Smooth muscle cell (in vitro differentiated cells): ENCODE data around the gene YPEL1. TPM values are rescaled to one million over a fixed set of nuclear protein-coding genes. Genes with fewer than 3 reads are reported as not detected.

ENCODE experiments used
- DNase-seq: peaks from one replicate; lab custom pipeline; 2025; ENCODE audit not compliant: unreplicated experiment; lab: John Stamatoyannopoulos, UW
- H2AFZ ChIP-seq: fragments of 200-600 bp; sonication (generic); 2 replicates; pipeline ENCODE4 v1.6.0; 2016; ENCODE audit warnings: antibody characterized with exemption, low read depth, mild to moderate bottlenecking
- H3F3A ChIP-seq: fragments of 200-600 bp; sonication (generic); 2 replicates; pipeline ENCODE4 v1.6.0; 2017; ENCODE audit warnings: antibody characterized with exemption, low read depth
- H3K27ac ChIP-seq: fragments of 200-600 bp; sonication (generic); 2 replicates; pipeline ENCODE4 v1.5.1; 2016; ENCODE audit warnings: low read depth, mild to moderate bottlenecking
- H3K27me3 ChIP-seq: fragments of 200-600 bp; sonication (generic); 2 replicates; pipeline ENCODE4 v1.6.1; 2016; ENCODE audit warnings: low read depth, mild to moderate bottlenecking
- H3K36me3 ChIP-seq: fragments of 200-600 bp; sonication (generic); 2 replicates; pipeline ENCODE4 v1.5.1; 2016; ENCODE audit warnings: low read depth
- H3K4me1 ChIP-seq: fragments of 200-600 bp; sonication (generic); 2 replicates; pipeline ENCODE4 v1.5.1; 2016; ENCODE audit warnings: low read depth
- H3K4me2 ChIP-seq: fragments of 200-600 bp; sonication (generic); 2 replicates; pipeline ENCODE4 v1.6.0; 2016; ENCODE audit warnings: mild to moderate bottlenecking
- H3K4me3 ChIP-seq: fragments of 200-600 bp; sonication (generic); 2 replicates; pipeline ENCODE4 v1.5.1; 2016; ENCODE audit warnings: mild to moderate bottlenecking
- H3K79me2 ChIP-seq: fragments of 200-600 bp; sonication (generic); 2 replicates; pipeline ENCODE4 v1.6.0; 2016; ENCODE audit warnings: low read depth, mild to moderate bottlenecking
- H3K9ac ChIP-seq: fragments of 200-600 bp; sonication (generic); 2 replicates; pipeline ENCODE4 v1.6.0; 2016; ENCODE audit warnings: low read depth
- H3K9me3 ChIP-seq: fragments of 200-600 bp; sonication (generic); replicated peaks from 2 replicates; pipeline ENCODE4 v1.5.1; 2016; ENCODE audit warnings: low read depth
- H4K20me1 ChIP-seq: fragments of 200-600 bp; sonication (generic); 2 replicates; pipeline ENCODE4 v1.6.0; 2016; ENCODE audit warnings: low read depth
- CTCF ChIP-seq: fragments of 200-600 bp; sonication (generic); IDR thresholded peaks from 2 replicates; pipeline ENCODE4 v1.5.1; 2017; ENCODE audit warnings: borderline replicate concordance, mild to moderate bottlenecking, antibody characterized with exemption; ENCODE audit not compliant: insufficient read depth, poor library complexity, severe bottlenecking
- WGBS: methylation state at CpG from one replicate; pipeline ENCODE4 v1.1.7; 2016; ENCODE audit warnings: low lambda C conversion rate; 5-methylcytosine and 5-hydroxymethylcytosine counted together
- polyA plus RNA-seq: library from polyadenylated mRNA; unstranded; fragments of >200 nt; fragmentation: Nextera tagmentation; extraction: Ambion mirVana; gene quantifications from 2 replicates; pipeline ENCODE4 v1.2.1, GENCODE V29; 2016
- total RNA-seq: library from RNA; depleted of rRNA; stranded (reverse); fragments of >200 nt; gene quantifications from 2 replicates; pipeline ENCODE4 v1.2.3, GENCODE V29; 2014

YPEL1 gene
- total and polyA plus RNA-seq, 2 experiments from 2014 or later = 1.8 to 4.1 TPM

GRCh38 chr22:21778705-21779363, 43.2 kb upstream of the YPEL1 start:
- no peaks in the 10 kb centered on the region for H3K9me3 ChIP-seq
- no peaks in the 10 kb centered on the region for H3F3A ChIP-seq
- no peak overlapping the region for H3K4me3 ChIP-seq
- H4K20me1 ChIP-seq = peaks cover 37% of the 10 kb centered on the region
- no peak overlapping the region for H2AFZ ChIP-seq
- H3K27me3 ChIP-seq = no peaks in the 10 kb centered on the region
- no peak for DNase-seq
- peaks cover 6% of the 10 kb centered on the region for H3K4me1 ChIP-seq
- no peaks in the 10 kb centered on the region for H3K36me3 ChIP-seq
- peak overlapping the region; percentile 37 for H3K4me2 ChIP-seq
- WGBS = 57% methylated on average over 4 of the region's 4 CpGs
- no peak for TF ChIP-seq CTCF
- H3K79me2 ChIP-seq = no peaks in the 10 kb centered on the region
- no peak overlapping the region for H3K9ac ChIP-seq
- H3K27ac ChIP-seq = peak overlapping the region; percentile 45

GRCh38 chr22:21771631-21771976, 36.0 kb upstream of the YPEL1 start:
- Histone ChIP-seq H3K4me3 (no peak overlapping the region), H4K20me1 (peaks cover 18% of the 10 kb centered on the region), H3K9ac (no peak overlapping the region), H2AFZ (no peak overlapping the region), H3K4me1 (no peaks in the 10 kb centered on the region), H3K9me3 (no peaks in the 10 kb centered on the region), H3K27ac (no peak overlapping the region), H3K27me3 (no peaks in the 10 kb centered on the region), H3K79me2 (no peaks in the 10 kb centered on the region), H3F3A (no peaks in the 10 kb centered on the region), H3K4me2 (no peak overlapping the region), H3K36me3 (peaks cover 20% of the 10 kb centered on the region)
- 96% methylated on average over 4 of the region's 4 CpGs for WGBS
- no peak for TF ChIP-seq CTCF
- DNase-seq = no peak

GRCh38 chr22:21768435-21768834, 32.8 kb upstream of the YPEL1 start:
- WGBS = 68% methylated on average over 1 of the region's 1 CpG

More at GRCh38 chr22:21768435-21768834, 32.8 kb upstream of the YPEL1 start:
- no peaks in the 10 kb centered on the region for H3K4me1 ChIP-seq
- H4K20me1 ChIP-seq = peaks cover 6% of the 10 kb centered on the region
- H3K4me3 ChIP-seq = no peak overlapping the region
- no peaks in the 10 kb centered on the region for H3K79me2 ChIP-seq
- no peak overlapping the region for H2AFZ ChIP-seq
- no peaks in the 10 kb centered on the region for H3F3A ChIP-seq
- H3K27ac ChIP-seq = no peak overlapping the region
- no peak for DNase-seq
- no peaks in the 10 kb centered on the region for H3K9me3 ChIP-seq
- no peaks in the 10 kb centered on the region for H3K27me3 ChIP-seq
- H3K36me3 ChIP-seq = peaks cover 27% of the 10 kb centered on the region
- H3K4me2 ChIP-seq = no peak overlapping the region
- H3K9ac ChIP-seq = no peak overlapping the region
- TF ChIP-seq CTCF = no peak
